Pons (tissue), 1 donor: ENCODE results near the gene ROPN1L.
"Not testable (repeated sequence)": the region's sequence is repeated elsewhere in the genome, so short reads cannot be mapped to it uniquely, and the experiment has no call there.

Experiments used
- DNase-seq: peaks from one replicate; pipeline ENCODE4 v3.0.0-alpha.2; 2016; ENCODE audit warnings: low spot score

ROPN1L gene

DNA sequence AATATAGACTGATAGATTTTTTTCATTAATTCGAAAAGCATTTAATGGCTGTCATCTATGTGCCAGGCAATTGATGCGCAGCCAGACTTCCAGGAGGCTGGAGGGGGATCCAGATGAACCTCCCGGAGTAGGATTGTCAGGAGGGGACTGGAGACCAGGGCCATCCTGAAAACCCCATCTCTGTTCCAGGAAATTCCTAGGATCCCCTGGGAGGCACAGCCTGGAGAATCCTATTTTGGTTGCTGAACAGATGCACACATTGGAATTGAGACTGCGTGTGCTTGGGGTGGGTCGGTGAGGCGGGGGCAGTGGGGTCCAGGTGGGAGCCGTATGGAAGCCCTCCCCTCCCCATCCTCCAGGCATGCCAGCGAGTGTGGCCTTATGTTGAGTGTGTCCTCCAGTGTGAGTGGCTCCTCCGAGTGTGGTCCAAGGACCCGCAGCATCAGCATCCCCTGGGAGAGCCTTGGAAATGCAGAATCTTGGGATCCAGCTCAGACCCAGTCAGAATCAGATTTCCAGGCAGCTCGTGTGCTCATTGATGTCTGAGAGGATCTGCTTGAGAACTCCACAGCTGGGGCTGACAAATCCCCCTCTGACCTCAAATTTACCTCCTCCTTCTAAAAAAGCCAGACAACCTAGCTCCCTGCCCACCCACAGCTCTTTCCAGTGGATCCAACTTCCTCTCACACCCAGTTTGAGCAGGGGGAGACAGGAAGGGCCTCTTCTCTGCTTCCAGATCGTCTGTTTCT, 38.7 kb downstream of the ROPN1L start:
- DNase-seq, result no peak

DNA sequence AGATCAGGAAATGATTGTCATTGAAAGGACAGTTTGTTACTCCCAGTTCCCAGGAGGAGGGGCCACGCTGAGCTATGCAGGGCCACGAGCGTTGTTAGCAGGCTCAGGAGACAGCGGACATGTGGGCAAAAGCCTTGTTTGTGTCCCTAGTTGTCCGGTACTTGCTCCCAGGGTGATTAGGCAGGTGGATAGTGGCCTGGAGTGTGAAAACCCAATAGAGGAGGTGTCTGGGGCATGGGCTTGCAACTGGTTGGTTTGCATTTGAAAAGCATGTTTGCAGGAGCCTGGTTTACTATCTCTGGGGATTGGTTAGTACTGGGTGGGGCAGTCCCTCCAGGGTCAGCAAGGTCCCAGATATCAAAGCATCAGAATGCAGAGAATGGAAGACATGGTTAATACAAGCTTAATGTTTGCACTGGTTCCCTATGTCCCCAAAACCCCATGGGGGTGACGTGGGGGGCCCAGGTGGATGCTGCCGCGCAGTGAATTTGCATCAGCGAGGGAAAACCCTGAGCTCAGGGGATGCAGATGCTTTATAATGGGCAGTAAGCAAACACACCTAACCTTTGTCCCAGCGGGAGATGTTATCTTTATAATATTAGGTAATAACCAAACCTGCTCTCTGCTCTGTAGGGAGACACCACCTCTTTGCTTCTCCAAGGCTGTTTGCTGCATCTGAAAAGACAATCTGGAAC, 39.7 kb downstream of the ROPN1L start:
- no peak for DNase-seq

DNA sequence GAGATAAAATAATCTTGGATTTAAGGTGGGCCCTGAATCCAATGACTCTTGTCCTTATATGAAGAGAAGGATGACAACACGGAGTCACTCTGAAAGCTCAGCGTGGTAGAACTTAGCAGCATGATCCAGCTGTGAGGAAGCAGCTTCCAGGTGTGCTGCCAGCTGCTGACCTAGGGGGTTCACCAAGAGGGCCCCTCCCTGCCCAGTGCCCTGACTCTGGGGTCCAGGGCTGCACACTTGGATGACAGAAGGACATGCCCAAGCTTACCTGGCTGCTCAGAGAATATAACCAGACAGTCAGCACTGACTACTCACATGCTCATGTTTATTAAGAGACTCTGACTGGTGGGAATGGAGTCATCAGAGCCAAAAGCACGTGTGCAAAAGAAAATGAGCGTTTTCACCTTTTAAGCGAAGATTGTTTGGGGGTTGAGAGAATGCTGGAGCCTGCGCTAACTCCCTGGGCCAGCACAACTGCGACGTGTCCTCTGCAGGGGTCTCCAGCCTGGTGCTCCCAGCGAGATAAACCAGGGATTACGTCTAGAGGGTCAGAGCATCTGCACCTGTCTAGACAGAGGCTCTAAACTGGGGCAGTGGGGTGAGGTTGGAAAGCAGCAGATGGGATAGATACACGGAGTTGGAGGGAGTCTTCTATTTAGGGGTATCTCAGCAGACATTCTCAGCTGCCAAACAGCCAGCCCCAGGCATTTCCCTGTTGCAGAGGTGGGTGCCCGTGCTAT, 41.3 kb downstream of the ROPN1L start:
- DNase-seq, result no peak

DNA sequence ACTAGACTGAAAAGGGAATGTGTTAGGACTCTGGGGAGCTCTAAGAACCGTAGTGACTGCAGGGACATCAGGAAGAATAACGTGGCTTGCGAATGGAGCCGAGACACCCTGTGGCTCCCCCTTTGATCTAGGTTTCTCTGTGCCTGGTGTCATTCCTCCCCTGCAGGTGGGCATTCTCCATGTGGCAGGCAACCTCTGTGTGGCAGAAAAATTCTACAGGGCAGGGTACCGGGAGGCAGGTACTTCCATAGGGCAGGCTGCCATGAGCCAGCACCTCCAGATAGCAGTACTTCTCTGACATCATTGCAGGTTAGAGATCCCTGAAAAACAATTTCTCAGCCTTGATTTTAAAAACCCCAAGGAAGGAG, 43.1 kb downstream of the ROPN1L start:
- DNase-seq, result no peak

DNA sequence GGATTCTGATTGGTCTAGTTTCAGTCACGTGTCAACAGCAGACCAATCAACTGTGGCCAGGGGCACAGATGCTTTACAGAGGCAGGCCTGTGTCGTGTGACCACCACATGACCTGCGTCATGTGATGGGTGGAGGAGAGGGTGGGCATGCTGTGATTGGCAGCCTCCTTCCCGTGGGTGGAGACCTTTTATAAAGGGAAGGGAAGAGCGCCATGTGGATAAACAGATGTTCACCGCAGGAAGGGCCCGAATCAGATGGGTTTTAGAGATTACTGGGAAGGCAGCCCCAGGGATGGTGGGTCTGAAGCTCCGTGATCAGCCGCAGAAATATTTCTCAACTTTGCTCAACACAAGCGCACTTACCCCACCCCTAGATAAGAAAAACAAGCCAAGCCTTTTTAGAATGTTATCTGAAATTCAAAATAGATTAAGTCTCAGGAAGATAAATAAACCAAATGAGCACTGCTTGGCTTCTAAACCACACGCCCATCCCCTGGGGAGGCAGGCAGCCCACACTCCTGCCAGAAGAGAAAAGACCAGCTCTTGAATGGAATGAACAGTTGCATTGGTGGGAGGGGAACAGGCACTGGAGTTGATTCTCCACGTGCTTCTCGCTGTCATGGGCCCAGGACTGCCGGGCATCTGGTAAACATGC, 43.6 kb downstream of the ROPN1L start:
- DNase-seq, result peak; percentile 15

DNA sequence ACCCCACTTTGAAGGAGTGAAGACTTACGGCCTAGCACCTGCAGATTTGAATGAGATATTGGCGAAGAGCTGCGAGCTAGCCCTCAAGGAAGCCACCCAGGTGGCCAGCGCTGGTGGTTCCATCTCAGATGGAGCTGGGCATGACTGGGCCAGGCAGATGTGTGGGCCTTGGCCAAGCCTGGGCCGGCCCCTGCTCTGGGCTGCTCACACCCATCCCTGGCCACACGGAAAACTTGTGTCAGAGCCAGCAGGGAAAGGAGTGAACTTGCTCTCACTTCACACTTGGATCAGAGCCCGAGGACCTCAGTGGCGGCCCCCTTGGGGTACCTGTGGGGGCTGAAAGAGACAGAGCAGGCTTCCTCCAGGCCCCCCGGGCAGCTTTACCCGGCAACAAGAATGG, 44.2 kb downstream of the ROPN1L start:
- DNase-seq, result no peak

DNA sequence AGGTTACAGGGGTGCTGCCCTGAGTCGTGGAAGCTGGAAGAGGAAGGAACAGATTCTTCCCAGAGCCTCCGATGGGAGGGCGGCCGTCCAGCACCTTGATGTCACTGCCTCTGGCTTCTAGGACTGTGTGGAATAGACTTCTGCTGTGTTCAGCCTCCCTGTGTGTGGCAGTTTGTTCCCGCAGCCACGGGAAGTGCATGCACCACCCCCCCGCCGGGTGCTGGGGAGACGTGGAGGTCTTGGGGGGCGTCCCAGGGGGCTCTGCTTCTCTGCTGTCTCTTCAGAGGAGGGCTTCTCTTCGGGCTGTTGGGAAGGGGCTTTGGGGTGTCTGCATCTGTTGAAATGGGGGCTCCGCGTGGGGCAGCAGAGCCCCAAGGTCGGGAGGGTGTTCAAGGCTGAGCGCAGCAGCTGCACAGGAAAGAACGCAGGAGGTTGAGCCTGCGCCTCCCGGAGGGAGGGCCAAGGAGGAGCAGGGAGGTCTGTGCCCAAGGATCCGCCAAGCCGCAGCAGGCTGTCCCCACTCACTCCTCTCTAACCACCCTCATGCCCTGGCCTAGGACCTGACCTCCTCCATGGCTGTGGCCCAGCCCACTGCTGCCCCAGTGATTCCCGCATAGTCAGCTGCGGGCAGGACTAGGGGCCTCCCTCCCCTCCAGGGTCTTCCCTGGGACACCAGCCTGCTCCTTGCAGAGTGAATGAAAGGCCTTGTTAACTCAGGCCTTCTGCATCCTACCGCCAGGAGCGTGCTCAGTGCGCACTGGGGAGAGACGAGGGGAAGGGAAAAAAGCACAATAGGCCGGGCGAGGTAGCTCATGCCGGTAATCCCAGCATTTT, 45.0 kb downstream of the ROPN1L start:
- no peak for DNase-seq

DNA sequence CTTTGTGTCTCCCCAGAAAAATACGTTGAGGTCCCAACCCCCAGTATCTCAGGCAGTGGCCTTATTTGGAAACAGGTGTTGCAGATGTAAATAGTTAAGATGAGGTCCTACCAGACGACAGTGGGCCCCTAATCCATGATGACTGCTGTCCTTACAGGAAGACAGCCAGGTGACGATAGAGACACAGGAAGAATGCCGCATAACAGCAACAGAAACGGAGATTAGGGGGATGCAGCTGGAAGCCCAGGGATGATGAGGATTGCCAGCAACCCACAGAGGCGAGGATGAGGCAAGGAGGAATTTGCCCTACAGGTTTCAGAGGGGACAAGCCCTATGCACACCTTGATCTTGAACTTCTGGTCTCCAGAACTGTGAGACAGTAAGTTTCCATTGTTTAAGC, 46.5 kb downstream of the ROPN1L start:
- DNase-seq, result no peak

DNA sequence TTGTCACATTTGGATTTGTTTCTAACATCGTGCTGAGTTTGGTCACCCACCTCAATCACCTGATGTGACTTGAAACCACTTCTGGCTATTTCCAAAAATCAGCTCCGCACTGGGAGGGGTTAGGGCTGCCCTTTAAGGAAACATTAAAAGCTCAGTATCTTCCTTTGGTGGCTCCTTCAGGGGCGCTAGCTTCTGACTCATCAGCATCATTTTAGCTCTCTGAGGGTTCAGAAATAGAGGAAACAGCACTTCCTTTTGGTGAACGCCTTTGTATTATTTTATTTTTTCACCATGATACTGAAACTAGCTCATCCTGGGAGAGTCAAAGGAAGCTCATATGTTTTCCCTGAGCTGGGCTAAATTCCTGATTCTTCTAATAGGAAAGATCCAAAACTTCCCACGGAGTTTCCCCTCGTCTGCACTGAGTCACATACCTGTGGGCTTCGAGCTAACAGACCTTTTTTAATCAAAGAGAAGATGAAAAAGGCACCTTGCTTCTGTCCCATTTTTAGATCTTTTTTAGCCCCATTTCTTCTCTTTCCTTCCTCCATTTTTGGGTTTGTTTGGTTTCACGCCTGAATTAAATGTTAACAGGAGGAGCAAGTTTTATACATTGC, 48.2 kb downstream of the ROPN1L start:
- DNase-seq, result peak; percentile 16

DNA sequence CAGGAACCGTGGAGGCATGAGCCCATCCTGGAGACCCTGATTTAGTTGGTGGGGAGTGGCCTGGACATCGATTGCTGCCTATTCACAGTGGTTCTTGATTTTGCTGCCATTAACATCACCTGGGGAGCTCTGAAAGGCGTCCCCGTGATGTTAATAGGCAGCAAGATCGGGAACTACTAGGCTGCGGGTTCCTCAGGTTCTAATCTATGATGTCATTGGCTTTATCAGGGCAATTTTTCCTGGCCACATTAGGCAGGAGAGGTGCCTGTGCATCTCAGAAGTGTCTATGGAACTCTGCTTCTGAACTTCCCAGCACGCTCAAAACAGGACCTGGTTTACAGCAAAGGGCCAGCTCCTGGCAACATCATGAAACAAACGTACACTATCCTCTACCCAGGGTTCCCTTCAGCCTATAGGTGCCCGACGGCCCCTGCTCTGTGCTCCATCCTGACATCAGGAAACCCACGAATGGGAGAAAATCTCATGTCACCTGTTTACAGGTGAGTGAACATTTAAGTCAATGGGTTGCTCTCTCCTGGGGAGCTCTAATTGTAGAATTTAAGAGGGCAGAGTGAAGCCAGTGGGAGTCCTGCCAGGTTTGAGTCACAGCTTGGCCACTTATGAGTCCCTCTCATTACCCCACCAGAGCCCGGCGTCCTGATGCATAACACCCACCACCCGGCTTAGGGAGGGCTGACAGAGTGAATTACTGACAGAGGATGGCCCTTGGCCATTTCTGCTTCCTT, 49.4 kb downstream of the ROPN1L start:
- DNase-seq, result no peak

DNA sequence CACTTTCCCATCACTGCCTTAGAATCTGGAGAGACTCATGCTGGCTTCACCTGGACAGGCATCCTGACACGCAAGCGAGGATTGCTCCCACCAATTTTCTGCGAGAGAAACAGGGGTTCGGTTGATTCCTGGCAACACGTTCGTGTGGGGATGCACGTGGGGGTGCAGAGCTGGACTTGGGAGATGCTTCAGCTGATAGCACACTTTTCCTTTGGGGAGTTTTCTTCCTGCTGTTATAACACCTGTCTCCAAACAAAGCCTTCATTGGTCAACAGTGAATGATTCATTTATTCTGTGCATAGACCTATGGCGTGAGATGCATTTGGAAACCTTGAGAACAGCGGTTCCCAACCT, 50.0 kb downstream of the ROPN1L start:
- DNase-seq, result no peak

DNA sequence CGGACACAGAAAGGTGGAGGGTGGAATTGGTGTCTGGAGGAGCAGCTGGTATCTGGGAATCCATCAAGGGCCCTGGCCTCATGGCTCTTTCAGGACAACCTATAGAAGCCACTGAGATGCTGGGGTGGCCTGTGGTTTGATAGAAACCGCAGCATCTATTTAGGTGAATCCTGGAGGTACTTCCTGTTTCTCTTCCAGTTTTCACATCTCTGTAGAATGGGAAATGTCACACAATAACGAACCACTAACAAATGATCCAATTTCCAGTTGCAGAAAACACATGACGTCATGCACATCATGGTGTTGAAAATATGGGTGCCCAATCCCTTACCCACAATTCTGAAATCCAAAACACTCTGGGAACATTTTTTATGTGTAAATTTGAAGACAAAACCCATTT, 52.2 kb downstream of the ROPN1L start:
- DNase-seq, result no peak

DNA sequence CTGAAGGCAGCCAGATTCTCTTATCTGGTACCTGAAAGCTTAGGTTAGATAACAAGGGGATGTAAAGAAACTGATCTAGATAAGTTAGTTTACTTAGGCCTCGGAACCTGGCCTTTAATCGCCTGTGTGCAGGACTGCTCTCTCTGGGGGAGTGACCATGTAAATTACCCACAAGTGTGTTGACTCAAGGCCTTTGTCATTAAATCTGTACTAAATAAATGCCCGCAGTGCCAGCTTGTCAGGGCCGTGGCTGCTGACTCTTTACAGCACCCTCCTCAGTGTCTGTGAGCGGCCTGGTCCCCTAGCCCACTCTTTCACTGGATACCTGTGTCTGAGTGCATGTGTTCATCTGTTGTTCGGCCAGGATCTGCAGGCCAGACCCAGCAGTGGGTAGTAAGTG, 52.8 kb downstream of the ROPN1L start:
- DNase-seq, result not testable (repeated sequence)

DNA sequence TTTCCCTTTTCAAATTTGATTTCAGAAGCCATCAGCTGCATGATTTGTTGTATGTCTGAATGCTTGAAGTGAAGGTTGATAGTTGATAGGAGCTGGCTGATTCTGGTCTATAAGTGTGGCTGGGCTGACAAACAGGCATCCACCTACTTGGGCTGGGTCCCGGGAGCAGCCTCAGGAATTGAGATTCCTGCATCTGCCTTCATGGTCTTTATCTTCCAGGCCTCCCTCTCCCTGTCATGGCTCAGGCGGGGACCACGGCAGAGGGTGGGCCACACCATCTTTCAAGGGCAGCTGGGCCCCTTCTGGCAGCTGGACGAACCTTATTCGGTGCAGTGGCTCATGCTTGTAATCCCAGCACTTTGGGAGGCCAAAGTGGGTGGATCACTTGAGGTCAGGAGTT, 55.9 kb downstream of the ROPN1L start:
- DNase-seq, result no peak

DNA sequence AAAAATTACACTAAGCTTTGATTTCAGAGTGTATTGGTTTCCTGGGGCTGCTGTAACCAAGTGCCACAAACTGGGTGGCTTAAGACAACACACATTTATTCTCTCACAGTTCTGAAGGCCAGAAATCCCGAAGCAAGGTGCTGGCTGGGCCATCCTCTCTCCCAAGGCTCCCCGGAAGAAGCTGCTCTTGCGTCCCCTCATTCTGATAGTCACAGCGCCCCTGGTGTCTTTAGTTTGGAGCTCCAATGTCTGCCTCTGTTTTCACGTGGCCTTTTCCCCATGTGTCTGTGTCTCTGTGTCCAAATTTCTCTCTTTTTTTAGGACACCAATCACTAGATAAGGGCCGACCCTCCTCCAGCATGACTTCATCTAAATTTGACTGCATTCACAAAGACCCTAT, 56.7 kb downstream of the ROPN1L start:
- no peak for DNase-seq

DNA sequence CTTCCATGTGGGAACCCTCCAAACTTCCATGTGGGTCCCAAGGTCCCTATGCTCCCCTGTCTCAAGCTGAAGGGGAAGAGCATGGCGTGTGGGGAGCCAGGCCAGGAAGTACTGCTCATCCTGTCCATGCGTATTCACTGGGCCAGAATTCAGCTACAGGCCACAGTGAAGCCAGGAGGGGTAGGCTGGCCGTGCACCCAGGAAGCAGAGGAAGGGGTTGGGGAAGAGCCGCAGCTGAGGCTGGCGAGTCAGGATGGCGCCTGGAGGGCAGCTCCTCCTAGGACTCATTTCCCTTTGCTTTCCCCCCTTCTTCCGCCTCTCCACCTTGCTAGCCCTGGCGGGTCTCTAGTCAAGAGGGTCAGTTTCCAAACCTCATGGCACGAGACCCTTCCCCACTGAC, 57.4 kb downstream of the ROPN1L start:
- DNase-seq, result no peak

DNA sequence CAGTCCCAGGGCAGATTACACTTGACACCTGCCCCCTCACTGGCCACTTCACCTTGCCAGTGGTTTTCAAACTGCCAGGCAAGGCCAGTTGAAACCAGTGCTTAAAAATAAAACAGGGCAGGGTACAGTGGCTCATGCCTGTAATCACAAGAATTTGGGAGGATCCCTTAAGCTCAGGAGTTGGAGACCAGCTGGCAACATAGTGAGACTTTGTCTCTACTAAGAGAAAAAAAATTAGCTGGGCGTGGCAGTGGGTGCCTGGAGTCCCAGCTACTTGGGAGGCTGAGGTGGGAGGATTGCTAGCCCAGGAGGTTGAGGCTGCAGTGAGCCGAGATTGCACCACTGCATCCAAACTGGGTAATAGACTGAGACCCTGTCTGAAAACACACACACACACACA, 58.1 kb downstream of the ROPN1L start:
- DNase-seq, result no peak

DNA sequence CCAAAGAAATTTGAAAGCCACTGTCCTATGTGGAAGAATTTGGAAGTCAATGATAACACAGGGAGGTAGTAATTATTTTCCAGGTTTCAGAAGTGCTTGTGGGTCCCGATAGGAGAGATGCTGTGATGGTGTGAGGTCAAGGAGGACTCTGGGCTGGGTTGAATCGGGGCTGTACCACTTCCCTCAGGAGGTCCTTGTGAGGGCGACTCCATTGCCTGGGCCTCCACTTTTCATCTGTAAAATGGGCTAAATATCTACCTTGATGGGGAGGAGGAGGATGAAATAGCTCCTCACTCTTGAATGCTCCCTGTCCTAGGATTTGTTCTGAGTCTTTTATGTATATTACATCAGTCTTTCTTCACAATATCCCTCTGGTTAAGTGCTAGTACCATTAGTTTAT, 59.0 kb downstream of the ROPN1L start:
- DNase-seq, result no peak

DNA sequence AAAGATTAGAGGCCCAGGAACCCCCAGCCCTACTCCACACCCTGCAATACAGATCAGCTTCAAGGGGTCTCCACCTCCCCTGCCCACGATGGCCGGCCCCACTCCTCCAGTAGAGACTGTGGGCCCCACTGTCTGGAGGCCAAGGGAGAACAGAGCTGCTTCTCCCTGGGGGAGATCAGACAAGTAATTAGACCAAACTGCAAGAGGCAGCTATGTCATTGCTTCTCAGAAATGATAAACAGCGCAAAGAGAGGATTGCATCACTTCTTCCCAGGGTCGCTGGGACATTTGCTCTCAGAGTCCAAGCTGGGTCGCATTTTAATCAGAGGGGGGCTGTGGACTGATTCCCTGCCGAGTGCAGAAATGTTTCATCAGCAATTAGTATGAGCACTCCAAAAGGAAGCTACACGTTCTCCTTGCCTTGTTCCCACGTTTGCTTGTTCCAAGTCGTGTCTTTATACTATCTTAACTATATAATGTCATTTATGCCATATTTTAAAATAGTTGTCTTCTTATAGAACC, 59.9 kb downstream of the ROPN1L start:
- DNase-seq, result no peak

DNA sequence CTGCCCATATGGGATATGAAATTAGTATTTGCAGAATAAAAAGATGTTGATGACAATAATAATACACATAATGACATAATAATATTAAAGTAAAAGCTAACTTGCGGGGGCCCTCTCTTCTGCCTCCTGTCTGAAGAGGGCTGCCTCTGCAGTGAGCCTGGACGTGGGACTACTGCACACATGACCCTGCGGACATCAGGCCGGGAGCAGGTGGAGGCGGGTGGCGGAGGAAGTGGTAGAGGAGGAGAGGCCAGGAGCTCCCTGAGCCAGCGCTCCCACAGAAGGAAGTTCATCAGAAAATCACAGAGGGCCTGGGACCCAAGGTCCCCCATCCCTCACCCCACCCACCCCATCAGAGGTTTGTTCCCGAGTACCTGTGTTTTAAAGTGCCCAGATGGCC, 60.5 kb downstream of the ROPN1L start:
- no peak for DNase-seq

DNA sequence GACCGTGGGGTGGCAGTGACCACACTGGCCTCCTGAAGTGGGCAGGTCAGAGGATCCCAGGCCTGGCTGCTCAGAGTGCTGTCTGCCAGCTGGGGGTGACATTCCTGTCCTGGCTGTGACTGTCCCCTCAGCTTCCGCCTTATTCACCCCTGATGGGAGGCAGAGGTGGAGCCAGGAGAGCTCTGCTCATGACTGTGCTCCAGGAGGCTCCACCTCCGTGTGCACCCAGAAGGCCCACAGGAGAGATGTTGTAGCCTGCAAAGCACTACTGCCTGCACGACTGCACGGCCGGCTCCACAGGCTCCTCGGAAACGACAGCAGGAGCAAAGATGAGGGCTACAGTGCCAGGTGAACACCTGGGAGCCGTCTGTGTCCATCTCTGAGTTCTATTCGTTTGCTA, 60.9 kb downstream of the ROPN1L start:
- no peak for DNase-seq
